ENCODE data around the gene ZSCAN12. TPM values are rescaled to one million over a fixed set of nuclear protein-coding genes. Genes with fewer than 3 reads are reported as not detected.
"Not testable (repeated sequence)": the region's sequence is repeated elsewhere in the genome, so short reads cannot be mapped to it uniquely, and the experiment has no call there.

Gene ZSCAN12
- total RNA-seq, 2 donors from 2014 or later = 10.5 to 12.8 TPM

- Mint-ChIP-seq H3K9me3 (no peaks in the 10 kb centered on the region), H3K27ac (no peak overlapping the region)
- no peak for TF ChIP-seq CTCF (conservative IDR thresholded peaks at IDR 0.05)
Observed at GRCh38 chr6:28408076-28408802, 8.7 kb upstream of the ZSCAN12 start.

GRCh38 chr6:28407401-28407800 lies 7.9 kb upstream of the ZSCAN12 start:
- DNase-seq = no peak
- 88% methylated on average over 2 of the region's 2 CpGs; no CpG with 5 or more reads in 1 of the 2 experiments for WGBS, 2 experiments (ENCODE audit: insufficient coverage in 1 of 2, insufficient read length in 1 of 2)
- no peak overlapping the region for H3K9ac ChIP-seq (ENCODE audit: extremely low read depth, low read length, poor library complexity, severe bottlenecking)
- Mint-ChIP-seq H3K9me3 (no peaks in the 10 kb centered on the region), H3K36me3 (ENCODE audit: low read depth) (no peaks in the 10 kb centered on the region), H3K4me1 (no peaks in the 10 kb centered on the region), H3K27me3 (ENCODE audit: insufficient read depth) (peaks cover 34% of the 10 kb centered on the region), H3K27ac (no peak overlapping the region), H3K4me3 (no peak overlapping the region)
- H3K36me3 ChIP-seq (ENCODE audit: control insufficient read depth, insufficient read depth, low read length) = no peaks in the 10 kb centered on the region
- no peaks in the 10 kb centered on the region for H3K9me3 ChIP-seq (ENCODE audit: control insufficient read depth, low read length)
- H3K27ac ChIP-seq (ENCODE audit: low read depth, low read length) = no peak overlapping the region
- no peaks in the 10 kb centered on the region for H3K4me1 ChIP-seq (ENCODE audit: control insufficient read depth, insufficient read depth, low read length)
- peaks cover 14% of the 10 kb centered on the region for H3K27me3 ChIP-seq (ENCODE audit: control insufficient read depth, insufficient read depth, low read length, poor library complexity, severe bottlenecking)
- TF ChIP-seq CTCF (conservative IDR thresholded peaks at IDR 0.05) = no peak
- no peak overlapping the region for H3K4me3 ChIP-seq (ENCODE audit: low read length)

More at GRCh38 chr6:28408076-28408802, 8.7 kb upstream of the ZSCAN12 start:
- Histone ChIP-seq H3K27me3 (ENCODE audit: control insufficient read depth, insufficient read depth, low read length, poor library complexity, severe bottlenecking) (peaks cover 9% of the 10 kb centered on the region), H3K4me3 (ENCODE audit: low read length) (no peak overlapping the region), H3K4me1 (ENCODE audit: control insufficient read depth, insufficient read depth, low read length) (no peaks in the 10 kb centered on the region), H3K9ac (ENCODE audit: extremely low read depth, low read length, poor library complexity, severe bottlenecking) (no peak overlapping the region), H3K9me3 (ENCODE audit: control insufficient read depth, low read length) (no peaks in the 10 kb centered on the region), H3K36me3 (ENCODE audit: control insufficient read depth, insufficient read depth, low read length) (no peaks in the 10 kb centered on the region), H3K27ac (ENCODE audit: low read depth, low read length) (no peak overlapping the region)
- no peaks in the 10 kb centered on the region for H3K36me3 Mint-ChIP-seq (ENCODE audit: low read depth)
- peaks cover 25% of the 10 kb centered on the region for H3K27me3 Mint-ChIP-seq (ENCODE audit: insufficient read depth)
- H3K4me3 Mint-ChIP-seq = no peak overlapping the region
- WGBS, 2 experiments (ENCODE audit: insufficient coverage in 1 of 2, insufficient read length in 1 of 2) = 91 to 100% methylated on average over 2 to 5 of the region's 5 CpGs
- no peaks in the 10 kb centered on the region for H3K4me1 Mint-ChIP-seq
- DNase-seq = no peak

- H3K9ac ChIP-seq (ENCODE audit: extremely low read depth, low read length, poor library complexity, severe bottlenecking); H3K4me1 Mint-ChIP-seq; H3K36me3 Mint-ChIP-seq (ENCODE audit: low read depth); H3K4me3 ChIP-seq (ENCODE audit: low read length); H3K27ac Mint-ChIP-seq; H3K4me1 ChIP-seq (ENCODE audit: control insufficient read depth, insufficient read depth, low read length); DNase-seq; H3K9me3 Mint-ChIP-seq; H3K36me3 ChIP-seq (ENCODE audit: control insufficient read depth, insufficient read depth, low read length); H3K4me3 Mint-ChIP-seq; H3K9me3 ChIP-seq (ENCODE audit: control insufficient read depth, low read length); H3K27ac ChIP-seq (ENCODE audit: low read depth, low read length): not testable (repeated sequence)
- 90% methylated on average over 4 of the region's 5 CpGs; no CpG with 5 or more reads in 1 of the 2 experiments for WGBS, 2 experiments (ENCODE audit: insufficient coverage in 1 of 2, insufficient read length in 1 of 2)
- peaks cover 32% of the 10 kb centered on the region for H3K27me3 Mint-ChIP-seq (ENCODE audit: insufficient read depth)
- H3K27me3 ChIP-seq (ENCODE audit: control insufficient read depth, insufficient read depth, low read length, poor library complexity, severe bottlenecking) = peaks cover 15% of the 10 kb centered on the region
Observed at GRCh38 chr6:28403923-28404322, 4.4 kb upstream of the ZSCAN12 start.

Data from endodermal cell (in vitro differentiated cells).